Measurements from ENCODE around the gene GNAI3.

Gene GNAI3

GRCh38 chr1:109625601-109626560, 77.5 kb downstream of the GNAI3 start:
- Histone ChIP-seq H2BK12ac (ENCODE audit: low read length in 2 of 2) (no peak overlapping the region), H3K18ac (ENCODE audit: low read depth in 1 of 2, low read length in 2 of 2) (no peak overlapping the region), H3K14ac (ENCODE audit: low read length in 2 of 2) (no peak overlapping the region), H3K4me2 (ENCODE audit: low read length, poor library complexity, severe bottlenecking) (no peak overlapping the region), H3K27ac (ENCODE audit: low read length, poor library complexity, severe bottlenecking) (no peak overlapping the region), H4K8ac (ENCODE audit: low read length) (no peak overlapping the region), H2AFZ (ENCODE audit: low read depth, low read length) (no peak overlapping the region), H2BK15ac (ENCODE audit: low read depth, poor library complexity, severe bottlenecking) (no peak overlapping the region), H3K4me3 (ENCODE audit: insufficient read depth in 1 of 2, low read depth in 1 of 2, low read length in 2 of 2) (no peak overlapping the region), H3K23ac (ENCODE audit: low read length in 2 of 2) (no peak overlapping the region), H3K4me1 (ENCODE audit: control insufficient read depth, insufficient read depth, low read depth, low read length) (peaks cover 74% of the 10 kb centered on the region), H3K36me3 (ENCODE audit: control insufficient read depth in 1 of 2, insufficient read depth in 2 of 2, low read depth in 1 of 2, low read length in 2 of 2) (peaks cover 47 to 75% of the 10 kb centered on the region in 2 experiments), H2BK5ac (ENCODE audit: low read depth, low read length, poor library complexity, severe bottlenecking) (no peak overlapping the region), H2AK5ac (ENCODE audit: low read length, severe bottlenecking) (no peak overlapping the region), H3K79me1 (replicated peaks; ENCODE audit: low read length, poor library complexity, severe bottlenecking) (peaks cover 19% of the 10 kb centered on the region), H3K9ac (ENCODE audit: low read length) (no peak overlapping the region), H3K27me3 (ENCODE audit: control insufficient read depth in 1 of 2, insufficient read depth in 1 of 2, low read length in 2 of 2) (no peaks in the 10 kb centered on the region), H4K91ac (ENCODE audit: low read length) (no peak overlapping the region), H3K4ac (ENCODE audit: low read depth in 1 of 2, low read length in 2 of 2) (no peak overlapping the region), H2BK120ac (ENCODE audit: low read depth, low read length) (no peak overlapping the region), H3K9me3 (ENCODE audit: control insufficient read depth, low read length) (no peaks in the 10 kb centered on the region)
- no peak for DNase-seq
- 90% methylated on average over 29 of the region's 32 CpGs for WGBS

GRCh38 chr1:109626682-109627408, 78.4 kb downstream of the GNAI3 start:
- H3K27ac ChIP-seq (ENCODE audit: low read length, poor library complexity, severe bottlenecking): no peak overlapping the region
- no peak overlapping the region for H2BK12ac ChIP-seq (ENCODE audit: low read length in 2 of 2)
- no peak overlapping the region for H3K18ac ChIP-seq (ENCODE audit: low read depth in 1 of 2, low read length in 2 of 2)
- H3K9ac ChIP-seq (ENCODE audit: low read length): no peak overlapping the region
- 96% methylated on average over 20 of the region's 21 CpGs for WGBS
- H2BK120ac ChIP-seq (ENCODE audit: low read depth, low read length): no peak overlapping the region
- H3K36me3 ChIP-seq (ENCODE audit: control insufficient read depth in 1 of 2, insufficient read depth in 2 of 2, low read depth in 1 of 2, low read length in 2 of 2): peaks cover 57 to 80% of the 10 kb centered on the region in 2 experiments
- no peak overlapping the region for H3K14ac ChIP-seq (ENCODE audit: low read length in 2 of 2)
- DNase-seq: no peak
- H3K4me1 ChIP-seq (ENCODE audit: control insufficient read depth, insufficient read depth, low read depth, low read length): peaks cover 68% of the 10 kb centered on the region
- peaks cover 27% of the 10 kb centered on the region for H3K79me1 ChIP-seq (replicated peaks; ENCODE audit: low read length, poor library complexity, severe bottlenecking)
- no peak overlapping the region for H4K91ac ChIP-seq (ENCODE audit: low read length)
- no peaks in the 10 kb centered on the region for H3K9me3 ChIP-seq (ENCODE audit: control insufficient read depth, low read length)
- no peak overlapping the region for H2BK15ac ChIP-seq (ENCODE audit: low read depth, poor library complexity, severe bottlenecking)
- H2AFZ ChIP-seq (ENCODE audit: low read depth, low read length): no peak overlapping the region
- no peaks in the 10 kb centered on the region for H3K27me3 ChIP-seq (ENCODE audit: control insufficient read depth in 1 of 2, insufficient read depth in 1 of 2, low read length in 2 of 2)
- no peak overlapping the region for H2AK5ac ChIP-seq (ENCODE audit: low read length, severe bottlenecking)
- H3K23ac ChIP-seq (ENCODE audit: low read length in 2 of 2): no peak overlapping the region
- H4K8ac ChIP-seq (ENCODE audit: low read length): no peak overlapping the region
- no peak overlapping the region for H3K4me3 ChIP-seq (ENCODE audit: insufficient read depth in 1 of 2, low read depth in 1 of 2, low read length in 2 of 2)
- H2BK5ac ChIP-seq (ENCODE audit: low read depth, low read length, poor library complexity, severe bottlenecking): no peak overlapping the region
- H3K4me2 ChIP-seq (ENCODE audit: low read length, poor library complexity, severe bottlenecking): no peak overlapping the region
- no peak overlapping the region for H3K4ac ChIP-seq (ENCODE audit: low read depth in 1 of 2, low read length in 2 of 2)

- Histone ChIP-seq H2BK5ac (ENCODE audit: low read depth, low read length, poor library complexity, severe bottlenecking) (no peak overlapping the region), H3K4me2 (ENCODE audit: low read length, poor library complexity, severe bottlenecking) (no peak overlapping the region), H3K9me3 (ENCODE audit: control insufficient read depth, low read length) (no peaks in the 10 kb centered on the region), H3K14ac (ENCODE audit: low read length in 2 of 2) (no peak overlapping the region), H3K27ac (ENCODE audit: low read length, poor library complexity, severe bottlenecking) (peak overlapping the region; percentile 85), H3K23ac (ENCODE audit: low read length in 2 of 2) (no peak overlapping the region), H2AFZ (ENCODE audit: low read depth, low read length) (no peak overlapping the region), H3K36me3 (ENCODE audit: control insufficient read depth in 1 of 2, insufficient read depth in 2 of 2, low read depth in 1 of 2, low read length in 2 of 2) (peaks cover 63 to 83% of the 10 kb centered on the region in 2 experiments), H3K4me3 (ENCODE audit: insufficient read depth in 1 of 2, low read depth in 1 of 2, low read length in 2 of 2) (no peak overlapping the region), H3K79me1 (replicated peaks; ENCODE audit: low read length, poor library complexity, severe bottlenecking) (peaks cover 36% of the 10 kb centered on the region), H3K4me1 (ENCODE audit: control insufficient read depth, insufficient read depth, low read depth, low read length) (peaks cover 58% of the 10 kb centered on the region), H4K8ac (ENCODE audit: low read length) (no peak overlapping the region), H4K91ac (ENCODE audit: low read length) (no peak overlapping the region), H3K4ac (ENCODE audit: low read depth in 1 of 2, low read length in 2 of 2) (no peak overlapping the region), H2BK15ac (ENCODE audit: low read depth, poor library complexity, severe bottlenecking) (no peak overlapping the region), H3K18ac (ENCODE audit: low read depth in 1 of 2, low read length in 2 of 2) (no peak overlapping the region), H2BK12ac (ENCODE audit: low read length in 2 of 2) (no peak overlapping the region), H2AK5ac (ENCODE audit: low read length, severe bottlenecking) (peak overlapping the region; percentile 31), H2BK120ac (ENCODE audit: low read depth, low read length) (no peak overlapping the region), H3K9ac (ENCODE audit: low read length) (no peak overlapping the region), H3K27me3 (ENCODE audit: control insufficient read depth in 1 of 2, insufficient read depth in 1 of 2, low read length in 2 of 2) (no peaks in the 10 kb centered on the region)
- 95% methylated on average over 22 of the region's 23 CpGs for WGBS
- DNase-seq: no peak
These were observed 79.4 kb downstream of the GNAI3 start for GRCh38 chr1:109627692-109628399.
